ENCODE data around the gene SRSF3.

SRSF3 gene

GRCh38 chr6:36627141-36627540 lies 33.0 kb downstream of the SRSF3 start (continued):
- TF ChIP-seq CSRNP3 (CRISPR knock-in tag; IDR thresholded peaks at IDR 0.05) (no peak), OSR1 (CRISPR knock-in tag; IDR thresholded peaks at IDR 0.05) (no peak)

GRCh38 chr6:36627801-36628246 lies 33.7 kb downstream of the SRSF3 start:
- peak; percentile 55 for ATAC-seq
- TF ChIP-seq PATZ1 (CRISPR knock-in tag; IDR thresholded peaks at IDR 0.05; ENCODE audit: borderline replicate concordance) (no peak), ZFP3 (CRISPR knock-in tag; IDR thresholded peaks at IDR 0.05) (no peak), TOX (CRISPR knock-in tag; IDR thresholded peaks at IDR 0.05; ENCODE audit: borderline replicate concordance) (no peak), GLIS3 (CRISPR knock-in tag; IDR thresholded peaks at IDR 0.05) (no peak), BACH2 (CRISPR knock-in tag; IDR thresholded peaks at IDR 0.05; ENCODE audit: borderline replicate concordance) (no peak), TCF4 (CRISPR knock-in tag; IDR thresholded peaks at IDR 0.05; ENCODE audit: borderline replicate concordance) (no peak), ESRRG (CRISPR knock-in tag; IDR thresholded peaks at IDR 0.05) (no peak), TSHZ2 (CRISPR knock-in tag; IDR thresholded peaks at IDR 0.05) (no peak)

GRCh38 chr6:36629784-36630183 lies 35.6 kb downstream of the SRSF3 start:
- ATAC-seq = no peak
- TF ChIP-seq RARB (CRISPR knock-in tag; IDR thresholded peaks at IDR 0.05) = no peak
- no peak for TF ChIP-seq ZNF565 (CRISPR knock-in tag; conservative IDR thresholded peaks at IDR 0.05; ENCODE audit: low read depth)
- TF ChIP-seq ZFP3 (CRISPR knock-in tag; IDR thresholded peaks at IDR 0.05) = no peak
- TF ChIP-seq ESRRG (CRISPR knock-in tag; IDR thresholded peaks at IDR 0.05) = no peak
- TF ChIP-seq POU6F1 (CRISPR knock-in tag; IDR thresholded peaks at IDR 0.05; ENCODE audit: borderline replicate concordance, low read depth) = no peak
- no peak for TF ChIP-seq ISL1 (CRISPR knock-in tag; IDR thresholded peaks at IDR 0.05)
- no peak for TF ChIP-seq CSDC2 (CRISPR knock-in tag; IDR thresholded peaks at IDR 0.05)
- no peak for TF ChIP-seq ARNTL (CRISPR knock-in tag; IDR thresholded peaks at IDR 0.05; ENCODE audit: borderline replicate concordance, low read depth)
- TF ChIP-seq CSRNP3 (CRISPR knock-in tag; IDR thresholded peaks at IDR 0.05) = no peak
- no peak for TF ChIP-seq ZNF8 (CRISPR knock-in tag; IDR thresholded peaks at IDR 0.05)
- TF ChIP-seq GLIS3 (CRISPR knock-in tag; IDR thresholded peaks at IDR 0.05) = no peak
- TF ChIP-seq TSHZ2 (CRISPR knock-in tag; IDR thresholded peaks at IDR 0.05) = no peak
- TF ChIP-seq OSR1 (CRISPR knock-in tag; IDR thresholded peaks at IDR 0.05) = no peak
